HG02981 (cell line): ENCODE results near the gene HSFX3.
"Not testable (repeated sequence)": the region's sequence is repeated elsewhere in the genome, so short reads cannot be mapped to it uniquely, and the experiment has no call there.

Source experiments
- ATAC-seq: cut with Tn5 transposase; IDR thresholded peaks from one replicate; pipeline ENCODE4 v1.9.1; 2021; ENCODE audit warnings: mild to moderate bottlenecking, moderate library complexity; ENCODE audit not compliant: unreplicated experiment

The HSFX3 gene

GRCh38 chrX:149549701-149550100 is at the start of gene HSFX3:
TSS of gene HSFX3 (minus strand) at chrX:149549924. CDS start at chrX:149549852, 72 bp downstream.
- not testable (repeated sequence) for ATAC-seq

DNA sequence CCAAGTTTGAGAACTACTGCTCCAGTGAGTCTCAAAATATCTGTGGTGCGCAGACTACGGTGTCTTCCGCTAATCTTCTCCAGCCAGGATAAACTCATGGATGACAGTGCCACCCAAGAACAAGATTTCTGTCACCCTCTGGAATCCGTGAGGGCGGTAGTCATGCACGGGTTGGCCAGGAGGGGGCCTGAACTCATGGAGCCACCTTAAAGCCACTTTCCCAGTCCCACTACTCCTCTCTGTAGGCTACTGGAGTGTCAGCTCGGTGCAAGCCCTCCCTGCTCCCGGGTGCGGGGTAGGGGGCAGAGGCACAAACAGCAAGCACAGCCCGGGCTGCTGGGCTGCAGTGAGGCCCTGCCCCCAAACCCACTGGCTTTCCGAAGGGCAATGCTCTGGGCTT is 48.9 kb upstream of the HSFX3 start:
- not testable (repeated sequence) for ATAC-seq

DNA sequence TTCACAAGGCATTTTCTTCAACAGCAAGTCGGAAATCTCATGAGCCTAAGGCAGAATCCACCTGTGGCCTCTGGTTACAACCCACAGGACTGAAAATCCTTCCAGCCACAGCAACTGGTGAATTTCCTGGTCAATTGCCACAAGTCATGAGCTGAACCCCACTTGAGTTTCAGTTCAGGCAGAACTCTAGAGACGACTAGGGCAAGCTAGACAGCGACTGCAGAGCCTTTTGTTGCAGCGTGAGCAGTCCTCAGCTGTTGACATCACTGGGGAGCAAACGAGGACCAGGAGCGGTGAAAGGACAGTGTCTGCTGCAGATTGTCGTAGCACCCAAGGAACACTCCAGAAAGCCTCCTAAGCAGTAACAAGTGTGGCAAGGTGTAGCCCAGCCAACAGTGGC is 46.2 kb upstream of the HSFX3 start:
- ATAC-seq = not testable (repeated sequence)

DNA sequence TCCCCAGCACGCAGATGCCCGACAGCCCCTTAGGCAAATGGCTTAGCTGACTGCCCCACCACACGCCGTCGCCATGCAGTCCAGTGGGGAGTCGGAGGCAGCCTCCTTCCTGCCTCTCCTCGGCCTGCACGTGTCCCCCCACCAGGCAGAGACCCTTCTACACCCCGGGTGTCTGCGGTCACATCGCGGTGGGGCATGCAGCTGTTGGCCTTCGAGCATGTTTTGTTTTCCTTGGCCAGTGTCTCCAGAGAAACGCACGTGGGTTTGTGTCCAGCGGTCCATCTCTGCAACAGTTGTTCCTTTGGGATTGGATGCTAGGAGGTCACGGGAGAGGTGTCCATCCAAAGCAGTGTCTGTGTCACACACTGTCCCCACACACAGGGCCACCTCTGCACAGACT is 45.5 kb upstream of the HSFX3 start, which contains the start of gene HSFX2:
Gene HSFX2 (minus strand): TSS at position 101 of the 400 bp plus-strand sequence. CDS start 614 bp downstream, outside the sequence.
- not testable (repeated sequence) for ATAC-seq

- ATAC-seq = not testable (repeated sequence)
Measured at GRCh38 chrX:149590993-149591392, 41.3 kb upstream of the HSFX3 start.

DNA sequence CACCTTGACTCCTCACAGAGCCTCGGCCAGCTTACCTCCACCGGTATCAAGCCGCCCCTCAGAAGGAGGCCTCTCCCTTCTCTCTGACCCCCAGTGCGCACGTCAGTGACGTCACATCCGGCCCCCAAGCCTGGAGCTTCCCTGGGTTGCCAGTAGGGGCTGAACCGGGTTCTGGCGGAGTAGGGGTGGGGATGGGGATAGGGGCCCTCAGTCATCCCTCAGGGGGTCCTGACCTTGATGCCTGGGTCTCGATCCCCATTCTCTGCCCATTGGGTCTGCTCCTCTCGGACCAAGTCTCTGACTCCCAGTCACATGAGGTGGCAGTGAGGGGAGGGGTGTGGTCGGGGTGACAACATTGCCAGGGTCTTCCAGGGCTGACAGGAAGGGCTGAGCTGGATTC is 37.6 kb upstream of the HSFX3 start, which contains the start of gene MAGEA9B:
Gene MAGEA9B (minus strand): TSS at position 101 of the 400 bp plus-strand sequence. CDS start 4,280 bp downstream, outside the sequence.
- not testable (repeated sequence) for ATAC-seq

GRCh38 chrX:149585631-149586030 is 35.9 kb upstream of the HSFX3 start:
- ATAC-seq = not testable (repeated sequence)

- ATAC-seq = peak; percentile 100
Measured at GRCh38 chrX:149573456-149573855, 23.7 kb upstream of the HSFX3 start.

DNA sequence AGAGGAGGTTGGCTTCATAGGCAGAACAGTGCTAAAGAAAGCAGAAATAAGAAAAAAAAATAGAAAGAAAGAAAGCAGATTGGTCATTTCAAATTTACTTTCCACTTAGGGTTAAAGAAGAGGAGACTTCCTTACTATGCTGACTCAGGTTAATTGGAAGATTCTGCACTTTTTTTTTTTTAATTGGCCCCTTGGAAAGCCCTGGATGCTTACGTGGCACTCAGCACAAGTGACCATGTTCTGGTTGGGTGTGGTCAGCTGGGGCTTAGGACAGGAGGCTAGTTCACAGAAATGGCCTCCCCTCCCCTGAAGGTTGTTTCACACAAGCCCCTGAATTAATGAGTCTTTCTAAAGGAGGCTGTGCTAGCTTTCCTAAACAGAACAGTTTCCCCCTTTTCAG is 23.0 kb upstream of the HSFX3 start:
- no peak for ATAC-seq

DNA sequence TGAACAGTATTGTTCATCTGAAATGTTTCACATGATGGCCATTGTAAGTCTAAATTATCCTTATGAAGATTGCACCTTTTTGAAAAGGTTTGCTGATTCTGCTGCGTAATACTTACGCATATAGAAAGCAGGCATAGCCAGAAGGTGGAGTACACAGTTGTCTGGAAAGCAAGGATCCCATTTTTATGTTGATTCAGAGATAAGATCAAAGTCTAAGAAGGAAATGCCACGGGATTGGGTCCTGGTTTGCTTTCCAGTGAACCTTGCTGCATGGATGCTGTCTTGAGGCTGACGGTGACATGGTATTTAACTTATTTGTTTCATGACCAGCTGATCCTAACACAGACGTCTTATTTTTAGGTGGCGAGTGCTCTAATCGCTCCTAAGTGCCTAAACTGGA is 22.0 kb upstream of the HSFX3 start:
- ATAC-seq = no peak

DNA sequence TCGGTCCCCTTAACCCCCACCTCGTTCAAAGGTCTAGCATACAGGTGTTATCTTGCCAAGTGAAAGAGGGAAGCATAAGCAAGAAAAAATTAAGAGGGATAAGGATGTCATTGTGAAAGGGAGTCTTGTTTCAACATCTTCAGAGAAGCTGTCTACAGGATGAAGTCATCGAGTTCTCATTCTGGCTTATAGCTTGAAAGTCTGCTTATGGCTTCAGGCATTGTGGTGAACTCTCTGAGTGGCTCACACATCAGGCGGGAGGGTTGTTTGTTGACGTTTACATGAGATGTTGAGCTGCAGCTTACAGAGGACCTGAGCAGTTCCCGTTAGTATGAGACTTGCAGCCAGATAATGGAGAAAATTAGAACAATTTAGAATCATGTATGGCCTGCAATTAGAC is 20.9 kb upstream of the HSFX3 start:
- ATAC-seq = no peak

DNA sequence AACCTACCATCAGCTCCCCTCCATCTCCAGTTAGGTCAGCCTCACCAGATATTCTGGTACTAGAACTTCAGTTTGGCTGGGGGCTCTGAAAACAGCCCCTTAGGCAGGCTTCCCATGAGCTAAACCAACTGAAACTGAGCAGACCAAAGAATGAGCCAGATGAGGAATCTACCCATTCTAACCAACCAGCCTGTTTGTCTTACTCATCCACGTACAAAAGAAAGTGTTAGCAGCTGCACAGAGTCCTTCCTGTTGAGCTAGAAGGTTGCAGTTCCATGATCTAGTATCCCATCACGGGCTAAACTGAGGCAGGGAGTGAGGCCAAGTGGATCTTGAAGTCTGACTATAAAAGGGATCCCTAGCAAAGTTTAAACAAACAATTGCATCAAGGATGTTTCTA is 20.0 kb upstream of the HSFX3 start:
- no peak for ATAC-seq

GRCh38 chrX:149568701-149569296 is 19.1 kb upstream of the HSFX3 start:
- ATAC-seq = no peak

- no peak for ATAC-seq
Measured at GRCh38 chrX:149567621-149568417, 18.1 kb upstream of the HSFX3 start.

- ATAC-seq = no peak
Measured at GRCh38 chrX:149563359-149563758, 13.6 kb upstream of the HSFX3 start.

GRCh38 chrX:149555251-149555650 is 5.5 kb upstream of the HSFX3 start:
- ATAC-seq = not testable (repeated sequence)

- ATAC-seq = not testable (repeated sequence)
Measured at GRCh38 chrX:149551939-149552248, 2.2 kb upstream of the HSFX3 start.

- not testable (repeated sequence) for ATAC-seq
Measured at GRCh38 chrX:149551245-149551938, 1.7 kb upstream of the HSFX3 start.

- not testable (repeated sequence) for ATAC-seq
Measured at GRCh38 chrX:149550454-149550853, 730 bp upstream of the HSFX3 start.

GRCh38 chrX:149547782-149548181 is 1.9 kb downstream of the HSFX3 start:
- not testable (repeated sequence) for ATAC-seq

GRCh38 chrX:149546962-149547361 is 2.8 kb downstream of the HSFX3 start:
- ATAC-seq = not testable (repeated sequence)
